ENCODE data around the gene SLC8A3. TPM values are rescaled to one million over a fixed set of nuclear protein-coding genes. Genes with fewer than 3 reads are reported as not detected.

The SLC8A3 gene
- total RNA-seq, 1 experiment from 2014 or later = 0.13 TPM

GRCh38 chr14:70045310-70045709 is 143.4 kb downstream of the SLC8A3 start:
- H3K4me2 ChIP-seq (ENCODE audit: insufficient read depth, insufficient read length, low read length) = no peak overlapping the region
- H4K20me1 ChIP-seq (ENCODE audit: control insufficient read depth, insufficient read depth, insufficient read length) = no peaks in the 10 kb centered on the region
- H3K27ac Mint-ChIP-seq = no peak overlapping the region
- H2BK12ac ChIP-seq (ENCODE audit: insufficient read length, low read depth, low read length) = no peak overlapping the region
- H3K4ac ChIP-seq (ENCODE audit: low read depth, low read length) = no peak overlapping the region
- no peaks in the 10 kb centered on the region for H3K23me2 ChIP-seq (ENCODE audit: insufficient read length, low read depth, low read length, poor library complexity, severe bottlenecking)
- H3K4me1 Mint-ChIP-seq = no peaks in the 10 kb centered on the region; a peak in 1 of 4 replicates
- H2BK5ac ChIP-seq (ENCODE audit: insufficient read length, low read length) = no peak overlapping the region
- H3K9me3 Mint-ChIP-seq = no peaks in the 10 kb centered on the region
- no peak overlapping the region for H3T11ph ChIP-seq (ENCODE audit: low read length)
- H3K18ac ChIP-seq (ENCODE audit: insufficient read length, low read depth, low read length) = no peak overlapping the region
- no peak overlapping the region for H3K14ac ChIP-seq (ENCODE audit: insufficient read depth, low read length)
- no peaks in the 10 kb centered on the region for H3K27me3 ChIP-seq (ENCODE audit: insufficient read depth, low read length)
- no peak overlapping the region for H3K9ac ChIP-seq (ENCODE audit: extremely low read depth, insufficient read length, low read length)
- no peaks in the 10 kb centered on the region for H3K9me3 ChIP-seq (ENCODE audit: control insufficient read depth, low read depth, low read length)
- no CpG with 5 or more reads among the region's 4 CpGs for WGBS (ENCODE audit: extremely low coverage, insufficient read length, low lambda C conversion rate)
- H4K8ac ChIP-seq (replicated peaks; ENCODE audit: insufficient read length, low read depth, low read length) = no peak overlapping the region
- H2BK20ac ChIP-seq (ENCODE audit: low read depth, low read length, poor library complexity, severe bottlenecking) = no peak overlapping the region
- H3K79me2 ChIP-seq (ENCODE audit: insufficient read depth, low read length) = no peaks in the 10 kb centered on the region
- H3K4me3 Mint-ChIP-seq = no peak overlapping the region
- H3K56ac ChIP-seq (ENCODE audit: insufficient read length, low read depth, low read length) = no peak overlapping the region
- H2AFZ ChIP-seq (ENCODE audit: low read length) = no peak overlapping the region
- DNase-seq = no peak
- H2AK5ac ChIP-seq (ENCODE audit: insufficient read length, low read length) = no peak overlapping the region
- no peak overlapping the region for H2BK120ac ChIP-seq (ENCODE audit: low read depth, low read length, poor library complexity, severe bottlenecking)
- no peak overlapping the region for H4K91ac ChIP-seq (ENCODE audit: insufficient read length, low read depth, low read length)
- no peak overlapping the region for H2BK15ac ChIP-seq (ENCODE audit: low read depth, low read length)
- peaks cover 3% of the 10 kb centered on the region for H3K27me3 Mint-ChIP-seq (ENCODE audit: low read depth)
- H3K36me3 Mint-ChIP-seq (ENCODE audit: insufficient read depth in 1 of 3, low read depth in 3 of 3) = no peaks in the 10 kb centered on the region
- no peak overlapping the region for H3K23ac ChIP-seq (ENCODE audit: insufficient read length, low read depth, low read length)
- no peaks in the 10 kb centered on the region for H3K4me1 ChIP-seq (ENCODE audit: insufficient read depth, low read length)
- H4K5ac ChIP-seq (ENCODE audit: insufficient read length, low read depth, low read length) = no peak overlapping the region
- no peak for TF ChIP-seq CTCF (conservative IDR thresholded peaks at IDR 0.05)
- no peak overlapping the region for H3K27ac ChIP-seq (ENCODE audit: insufficient read length, low read depth, low read length)
- H3K79me1 ChIP-seq (ENCODE audit: insufficient read depth, low read depth, low read length, poor library complexity, severe bottlenecking) = no peaks in the 10 kb centered on the region

Measured in H9 (cell line).